Fibroblast of skin of left quadriceps (primary cell): ENCODE results near the gene ADARB2.

Source experiments
- DNase-seq, 2 experiments: peaks; one replicate each; pipeline ENCODE4 v3.0.0-alpha.2; 2013; ENCODE audit warnings: low read depth in 2 of 2

ADARB2 gene

GRCh38 chr10:1137499-1138163 is 599.7 kb downstream of the ADARB2 start:
- DNase-seq = no peak

GRCh38 chr10:1136268-1136667 is 601.1 kb downstream of the ADARB2 start:
- DNase-seq = no peak

- no peak for DNase-seq
These were observed 603.2 kb downstream of the ADARB2 start for GRCh38 chr10:1134156-1134555.

GRCh38 chr10:1133495-1134045 is 603.8 kb downstream of the ADARB2 start:
- DNase-seq = no peak

- no peak for DNase-seq
These were observed 604.7 kb downstream of the ADARB2 start for GRCh38 chr10:1132584-1132983.

GRCh38 chr10:1130995-1131790 is 606.1 kb downstream of the ADARB2 start:
- DNase-seq = no peak

- DNase-seq = no peak
These were observed 607.1 kb downstream of the ADARB2 start for GRCh38 chr10:1130226-1130625.

GRCh38 chr10:1128649-1129048 is 608.7 kb downstream of the ADARB2 start:
- DNase-seq = no peak

- DNase-seq = no peak
These were observed 609.2 kb downstream of the ADARB2 start for GRCh38 chr10:1128115-1128514.

- no peak for DNase-seq
These were observed 609.7 kb downstream of the ADARB2 start for GRCh38 chr10:1127629-1128028.
